ENCODE data around the gene MOGAT3. TPM values are rescaled to one million over a fixed set of nuclear protein-coding genes. Genes with fewer than 3 reads are reported as not detected.

MOGAT3 gene
- total RNA-seq, 1 experiment from 2014 or later = not detected

DNA sequence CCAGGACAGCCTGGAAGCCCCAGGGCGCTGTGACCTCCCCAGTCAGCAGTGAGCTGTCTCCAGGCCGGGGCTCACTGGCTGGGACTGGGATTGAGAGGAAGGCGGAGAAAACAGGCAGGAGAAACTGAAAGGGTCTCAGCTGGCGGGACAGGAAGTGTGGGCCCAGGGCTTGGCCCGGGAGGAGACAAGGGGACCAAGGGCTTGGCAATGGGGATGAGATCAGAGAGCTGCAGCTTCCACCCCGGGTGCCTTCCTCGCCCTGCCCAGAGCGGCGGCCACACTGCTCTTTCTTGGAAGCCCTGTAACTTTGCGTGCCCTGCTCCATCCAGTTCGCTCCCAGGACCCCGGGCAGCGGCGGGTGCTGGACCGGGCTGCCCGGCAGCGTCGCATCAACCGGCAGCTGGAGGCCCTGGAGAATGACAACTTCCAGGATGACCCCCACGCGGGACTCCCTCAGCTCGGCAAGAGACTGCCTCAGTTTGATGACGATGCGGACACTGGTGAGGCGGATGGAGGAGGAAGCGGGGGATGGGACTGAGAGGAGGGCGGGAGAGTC is 21.5 kb upstream of the MOGAT3 start:
- no peaks in the 10 kb centered on the region for H3K9me3 ChIP-seq (replicated peaks)
- no peak overlapping the region for H3K27ac ChIP-seq
- no peaks in the 10 kb centered on the region for H3K27me3 ChIP-seq (replicated peaks)
- no peaks in the 10 kb centered on the region for H3K4me1 ChIP-seq (replicated peaks)
- no peak for DNase-seq (ENCODE audit: low read depth in 1 of 2, low spot score in 2 of 2)
- H3K36me3 ChIP-seq = peaks cover 29% of the 10 kb centered on the region
- no peak overlapping the region for H3K4me3 ChIP-seq

DNA sequence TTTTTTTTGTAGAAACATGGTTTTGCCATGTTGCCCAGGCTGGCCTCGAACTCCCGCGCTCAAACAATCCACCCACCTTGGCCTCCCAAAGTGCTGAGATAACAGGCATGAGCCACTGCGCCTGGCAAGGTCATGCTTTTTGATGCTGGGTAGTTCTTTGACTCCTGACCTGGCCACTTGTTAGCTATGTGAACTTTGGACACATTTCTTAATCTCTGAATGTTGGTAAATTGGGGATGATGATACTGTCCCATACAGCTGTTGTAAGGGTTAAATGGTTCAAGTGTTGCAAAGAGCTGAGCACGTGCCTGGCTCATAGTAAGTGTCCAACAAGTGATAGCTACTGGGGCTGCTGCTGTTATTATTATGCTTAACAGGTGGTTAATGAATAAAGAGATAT is 19.5 kb upstream of the MOGAT3 start:
- H3K9me3 ChIP-seq (replicated peaks) = no peaks in the 10 kb centered on the region
- H3K36me3 ChIP-seq = peaks cover 31% of the 10 kb centered on the region
- no peaks in the 10 kb centered on the region for H3K27me3 ChIP-seq (replicated peaks)
- no peak for DNase-seq (ENCODE audit: low read depth in 1 of 2, low spot score in 2 of 2)
- H3K4me3 ChIP-seq = no peak overlapping the region
- peaks cover 11% of the 10 kb centered on the region for H3K4me1 ChIP-seq (replicated peaks)
- H3K27ac ChIP-seq = no peak overlapping the region

DNA sequence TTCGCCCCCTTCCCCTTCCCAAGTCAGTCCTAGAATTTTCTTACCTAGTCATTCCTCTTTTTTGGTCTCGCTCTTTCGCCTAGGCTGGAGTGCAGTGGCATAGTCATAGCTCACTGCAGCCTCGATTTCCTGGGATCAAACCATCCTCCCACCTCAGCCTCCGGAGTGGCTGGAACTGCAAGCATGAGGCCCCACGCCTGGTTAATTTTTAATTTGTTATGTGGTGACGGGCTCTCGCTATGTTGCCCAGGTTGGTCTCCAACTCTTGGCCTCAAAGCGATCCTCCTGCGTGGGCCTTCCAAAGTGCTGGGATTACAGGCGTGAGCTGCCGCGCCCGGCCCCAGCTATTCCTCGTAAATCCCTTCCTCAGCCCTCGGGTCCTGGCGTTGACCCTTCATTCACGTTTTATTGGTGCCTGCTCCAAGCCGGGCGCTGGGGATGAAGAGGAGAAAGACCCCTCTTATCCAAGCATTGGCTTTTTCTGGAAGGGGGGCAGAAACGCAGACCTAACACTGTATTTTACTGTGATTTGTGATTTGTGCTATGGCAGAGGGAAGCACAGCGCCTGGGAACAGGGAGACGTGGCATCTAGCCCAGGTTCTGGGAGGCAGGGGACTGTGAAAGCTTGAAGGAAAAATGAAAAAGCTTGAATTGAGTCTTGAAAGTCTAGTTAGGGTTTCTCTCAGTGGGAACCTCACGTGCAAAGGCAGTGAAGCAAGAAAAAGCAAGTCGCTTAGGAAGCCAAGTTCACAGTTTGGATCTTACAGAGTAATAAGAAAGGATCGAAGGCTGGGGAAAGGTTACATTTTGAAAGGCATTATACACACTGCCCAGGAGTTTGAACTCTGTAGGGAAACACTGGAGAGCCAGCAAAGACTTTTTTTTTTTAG is 17.6 kb upstream of the MOGAT3 start:
- Histone ChIP-seq H3K27me3 (replicated peaks) (no peaks in the 10 kb centered on the region), H3K9me3 (replicated peaks) (no peaks in the 10 kb centered on the region), H3K4me3 (peak overlapping the region; percentile 65), H3K36me3 (peaks cover 36% of the 10 kb centered on the region), H3K27ac (peak overlapping the region; percentile 81), H3K4me1 (replicated peaks) (peaks cover 11% of the 10 kb centered on the region)
- peak in 1 of 2 experiments; percentile 6 for DNase-seq (ENCODE audit: low read depth in 1 of 2, low spot score in 2 of 2)

DNA sequence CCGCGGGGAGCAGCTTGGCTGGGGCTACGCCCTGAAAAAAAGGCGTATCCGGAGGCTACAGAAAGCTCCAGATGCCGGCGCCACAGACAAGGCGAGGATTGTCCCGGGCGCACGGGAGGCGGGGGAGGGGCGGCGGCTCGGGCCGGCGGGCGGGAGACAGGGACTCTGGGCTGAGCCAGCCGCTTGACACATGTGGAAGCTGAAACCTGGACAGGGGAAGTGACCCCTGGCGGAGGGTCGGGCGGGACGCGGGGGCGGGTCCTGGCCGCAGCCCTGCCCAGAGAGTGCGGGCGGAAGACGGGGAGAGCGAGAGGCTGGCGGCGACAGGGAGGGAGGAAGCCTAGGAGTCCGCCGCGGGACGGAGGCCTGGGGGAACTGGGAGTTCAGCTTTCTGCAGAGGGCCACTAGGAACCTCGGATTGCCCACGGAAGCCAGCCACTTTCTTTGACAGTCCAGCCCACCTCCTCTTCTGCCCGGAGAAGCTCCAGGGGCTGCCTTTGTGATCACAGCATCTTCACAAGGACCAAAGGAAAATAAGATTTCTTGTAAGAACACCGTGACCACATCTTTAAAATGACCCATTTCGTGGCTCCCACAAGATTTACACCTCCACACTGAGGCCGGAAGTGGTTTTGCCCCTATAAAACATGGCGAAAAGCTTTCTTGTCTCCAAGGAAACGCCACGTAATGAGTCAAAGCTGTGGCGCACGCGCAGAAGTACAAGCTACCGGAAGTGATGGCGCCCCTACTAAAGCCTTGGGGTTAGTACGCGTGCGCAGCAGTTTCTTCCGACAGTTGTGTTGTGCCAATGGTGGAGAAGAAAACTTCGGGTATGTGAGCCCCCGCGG is 16.8 kb upstream of the MOGAT3 start, which contains the start of the genes PLOD3 and ZNHIT1:
TSS of gene PLOD3 (minus strand) at position 194 of the 848 bp plus-strand sequence. CDS start 307 bp downstream, outside the sequence.
TSS of gene ZNHIT1 (plus strand) at position 778 of the 848 bp plus-strand sequence. CDS start at position 809, 31 bp downstream.
- peak within 1 kb of the TSS; percentile 65 for H3K4me3 ChIP-seq
- H3K9me3 ChIP-seq (replicated peaks) = no peaks in the 10 kb centered on the region
- peaks cover 30% of the 10 kb centered on the region for H3K36me3 ChIP-seq
- no peaks in the 10 kb centered on the region for H3K27me3 ChIP-seq (replicated peaks)
- H3K27ac ChIP-seq = peak within 1 kb of the TSS; percentile 81
- peak; percentile 93 to 97 for DNase-seq (ENCODE audit: low read depth in 1 of 2, low spot score in 2 of 2)
- peaks cover 11% of the 10 kb centered on the region for H3K4me1 ChIP-seq (replicated peaks)

DNA sequence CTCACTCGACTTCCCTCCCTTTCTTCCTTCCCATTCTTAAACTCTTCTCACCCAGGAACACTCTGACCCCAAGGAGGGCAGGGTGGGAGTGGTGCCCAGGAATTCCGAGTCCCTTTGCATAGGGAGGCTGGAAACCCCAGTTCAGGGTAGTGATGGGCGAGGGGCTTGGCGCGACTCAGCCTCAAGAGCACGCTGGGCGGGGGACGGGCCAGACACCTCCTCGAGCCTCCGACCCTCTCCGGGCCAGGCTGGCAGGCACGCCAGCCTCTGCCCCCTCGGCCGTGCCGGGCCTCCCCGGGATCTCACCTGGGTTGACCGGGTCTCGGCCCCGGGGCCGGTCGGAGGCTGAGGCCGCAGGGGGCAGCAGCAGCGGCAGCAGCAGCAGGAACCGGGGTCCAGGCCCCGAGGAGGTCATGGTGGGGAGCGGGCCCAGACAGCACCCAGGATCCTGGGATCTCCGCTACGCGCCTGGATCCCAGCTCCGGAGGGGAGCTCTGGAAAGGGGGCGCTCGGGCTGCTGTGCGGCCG is 16.1 kb upstream of the MOGAT3 start:
- peaks cover 11% of the 10 kb centered on the region for H3K4me1 ChIP-seq (replicated peaks)
- H3K36me3 ChIP-seq = peaks cover 33% of the 10 kb centered on the region
- H3K27me3 ChIP-seq (replicated peaks) = no peaks in the 10 kb centered on the region
- H3K27ac ChIP-seq = peak overlapping the region; percentile 81
- peak in 1 of 2 experiments; percentile 58 for DNase-seq (ENCODE audit: low read depth in 1 of 2, low spot score in 2 of 2)
- H3K4me3 ChIP-seq = peak overlapping the region; percentile 65
- no peaks in the 10 kb centered on the region for H3K9me3 ChIP-seq (replicated peaks)

DNA sequence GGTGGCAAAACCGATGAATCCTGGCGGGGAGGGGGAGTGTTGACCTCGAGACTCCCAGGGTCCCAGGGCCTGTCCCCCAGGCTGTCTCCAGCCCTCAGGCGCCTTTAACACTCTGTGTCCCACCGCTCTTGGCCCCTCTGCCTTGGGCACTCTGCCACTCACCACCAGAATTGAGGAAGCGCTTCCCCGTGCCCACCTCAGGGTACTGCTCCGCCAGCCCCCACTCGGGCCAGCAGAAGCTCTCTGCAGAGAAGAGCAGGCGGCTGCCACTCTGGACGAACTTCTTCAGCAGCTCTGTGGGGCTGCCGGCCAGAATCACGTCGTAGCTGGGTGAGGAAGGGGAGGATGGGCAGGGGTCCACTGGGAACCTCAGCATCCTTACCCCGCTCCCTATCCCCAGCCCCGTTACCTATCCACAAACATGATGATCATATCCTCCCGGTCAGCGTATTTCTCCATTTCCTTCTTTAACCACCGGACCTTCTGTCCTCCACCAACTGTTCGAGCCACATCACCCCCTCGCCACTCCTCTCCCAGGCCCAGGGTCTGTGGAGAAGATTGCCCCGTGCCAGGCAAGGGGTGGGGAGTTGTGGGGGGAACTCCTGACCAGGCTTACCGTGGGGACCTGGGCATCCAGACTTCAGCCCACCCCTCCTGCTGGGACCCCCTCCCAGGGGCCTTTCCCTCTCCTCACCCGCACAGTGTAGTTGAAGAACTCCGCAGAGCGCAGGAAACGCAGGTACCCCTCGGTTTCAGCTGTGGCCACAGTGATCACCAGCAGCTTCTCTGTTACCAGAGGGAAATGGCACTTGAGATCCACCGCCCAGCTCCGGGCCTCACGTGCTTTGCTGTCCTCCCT is 15.4 kb upstream of the MOGAT3 start:
- H3K4me1 ChIP-seq (replicated peaks) = peaks cover 11% of the 10 kb centered on the region
- DNase-seq (ENCODE audit: low read depth in 1 of 2, low spot score in 2 of 2) = no peak
- peak overlapping the region; percentile 65 for H3K4me3 ChIP-seq
- H3K9me3 ChIP-seq (replicated peaks) = no peaks in the 10 kb centered on the region
- H3K36me3 ChIP-seq = peaks cover 40% of the 10 kb centered on the region
- H3K27ac ChIP-seq = peak overlapping the region; percentile 81; the same call in 1 of the 2 replicates
- H3K27me3 ChIP-seq (replicated peaks) = no peaks in the 10 kb centered on the region

DNA sequence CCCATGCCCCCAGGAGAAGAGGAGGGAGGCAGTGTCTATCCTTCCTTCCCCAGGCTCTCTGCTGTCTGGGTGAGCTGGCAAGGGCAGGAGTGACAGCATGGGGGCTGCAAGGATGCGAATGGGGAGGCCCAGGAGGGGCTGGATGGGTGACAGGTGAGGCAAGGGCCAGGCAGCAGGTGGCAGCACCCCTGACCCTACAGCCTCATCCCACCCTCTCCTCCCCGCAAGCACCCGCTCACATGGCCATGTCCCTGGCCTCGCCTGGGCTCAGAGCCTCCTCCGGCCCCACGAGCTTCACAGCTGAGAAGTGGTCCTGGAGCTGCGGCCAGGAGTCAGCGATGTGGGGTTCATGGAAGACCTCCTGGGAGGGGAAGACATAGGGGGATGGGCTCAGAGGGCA is 11.2 kb upstream of the MOGAT3 start:
- no peaks in the 10 kb centered on the region for H3K27me3 ChIP-seq (replicated peaks)
- no peak for DNase-seq (ENCODE audit: low read depth in 1 of 2, low spot score in 2 of 2)
- H3K27ac ChIP-seq = no peak overlapping the region
- H3K4me3 ChIP-seq = no peak overlapping the region
- peaks cover 11% of the 10 kb centered on the region for H3K4me1 ChIP-seq (replicated peaks)
- peaks cover 62% of the 10 kb centered on the region for H3K36me3 ChIP-seq
- no peaks in the 10 kb centered on the region for H3K9me3 ChIP-seq (replicated peaks)

DNA sequence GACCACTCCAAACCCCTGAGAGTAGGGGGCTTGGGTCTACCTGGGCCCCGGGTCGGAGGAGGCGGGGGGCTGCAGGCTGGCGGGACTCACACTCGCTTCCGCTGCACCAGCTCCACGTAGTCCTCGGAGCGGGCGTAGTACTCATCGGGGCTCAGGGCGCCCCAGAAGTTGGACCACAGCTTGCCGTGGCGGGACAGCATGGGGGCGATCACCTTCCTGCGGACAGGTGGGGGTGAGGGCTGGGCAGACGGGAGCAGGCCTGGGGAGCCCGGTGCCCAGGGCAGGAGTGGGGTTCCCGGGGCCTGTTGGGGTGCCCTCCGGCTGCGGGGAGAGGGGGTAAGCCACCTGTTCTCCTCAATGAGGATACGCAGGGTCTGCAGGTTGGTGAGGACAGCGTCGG is 10.7 kb upstream of the MOGAT3 start:
- DNase-seq (ENCODE audit: low read depth in 1 of 2, low spot score in 2 of 2) = no peak
- peaks cover 64% of the 10 kb centered on the region for H3K36me3 ChIP-seq
- H3K27ac ChIP-seq = no peak overlapping the region
- no peaks in the 10 kb centered on the region for H3K9me3 ChIP-seq (replicated peaks)
- H3K4me3 ChIP-seq = no peak overlapping the region
- peaks cover 6% of the 10 kb centered on the region for H3K4me1 ChIP-seq (replicated peaks)
- H3K27me3 ChIP-seq (replicated peaks) = no peaks in the 10 kb centered on the region

DNA sequence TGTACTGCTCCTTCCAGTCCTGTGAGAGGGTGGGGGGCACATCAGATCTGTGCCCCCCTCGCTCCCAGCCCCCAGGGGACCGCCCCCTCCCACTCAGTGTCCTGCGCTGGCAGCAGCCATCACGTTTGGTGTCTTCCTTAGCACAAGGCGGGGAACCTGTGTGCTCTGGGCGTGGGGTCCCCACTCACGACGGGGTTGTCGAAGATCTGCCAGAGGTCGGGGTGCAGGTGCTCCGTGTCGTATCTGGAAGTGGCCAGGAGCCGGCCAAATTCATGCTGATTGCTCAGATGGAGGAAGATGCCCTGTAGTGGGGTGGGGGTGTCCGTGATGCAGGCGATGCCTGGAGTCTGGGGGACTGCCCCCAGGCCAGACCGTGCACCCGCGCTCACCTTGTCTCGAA is 9.3 kb upstream of the MOGAT3 start:
- Histone ChIP-seq H3K4me1 (replicated peaks) (no peaks in the 10 kb centered on the region), H3K27me3 (replicated peaks) (no peaks in the 10 kb centered on the region), H3K4me3 (no peak overlapping the region), H3K9me3 (replicated peaks) (no peaks in the 10 kb centered on the region), H3K36me3 (peaks cover 62% of the 10 kb centered on the region), H3K27ac (no peak overlapping the region)
- no peak for DNase-seq (ENCODE audit: low read depth in 1 of 2, low spot score in 2 of 2)

DNA sequence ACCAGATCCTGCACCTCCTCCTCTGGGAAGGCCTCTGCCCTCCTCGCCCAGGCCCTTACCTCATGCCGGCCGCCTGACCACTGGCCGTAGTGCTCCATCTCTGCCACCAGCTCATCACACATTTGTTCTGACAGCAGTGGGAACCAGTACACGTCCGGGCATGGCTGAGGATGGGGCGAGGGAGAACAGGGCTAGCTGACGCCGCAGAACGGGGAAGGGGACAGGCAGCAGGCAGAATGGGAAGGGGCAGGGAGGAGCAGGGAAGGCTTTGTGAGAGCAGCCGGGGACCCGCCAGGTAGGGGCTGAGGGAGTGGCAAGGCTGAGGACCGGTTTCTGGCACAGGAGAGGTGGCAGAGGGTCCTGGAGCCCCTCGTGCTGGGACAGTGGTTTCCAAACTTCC is 8.0 kb upstream of the MOGAT3 start:
- no peak for DNase-seq (ENCODE audit: low read depth in 1 of 2, low spot score in 2 of 2)
- Histone ChIP-seq H3K27ac (no peak overlapping the region), H3K9me3 (replicated peaks) (no peaks in the 10 kb centered on the region), H3K36me3 (peaks cover 48% of the 10 kb centered on the region), H3K27me3 (replicated peaks) (no peaks in the 10 kb centered on the region), H3K4me3 (no peak overlapping the region), H3K4me1 (replicated peaks) (no peaks in the 10 kb centered on the region)

DNA sequence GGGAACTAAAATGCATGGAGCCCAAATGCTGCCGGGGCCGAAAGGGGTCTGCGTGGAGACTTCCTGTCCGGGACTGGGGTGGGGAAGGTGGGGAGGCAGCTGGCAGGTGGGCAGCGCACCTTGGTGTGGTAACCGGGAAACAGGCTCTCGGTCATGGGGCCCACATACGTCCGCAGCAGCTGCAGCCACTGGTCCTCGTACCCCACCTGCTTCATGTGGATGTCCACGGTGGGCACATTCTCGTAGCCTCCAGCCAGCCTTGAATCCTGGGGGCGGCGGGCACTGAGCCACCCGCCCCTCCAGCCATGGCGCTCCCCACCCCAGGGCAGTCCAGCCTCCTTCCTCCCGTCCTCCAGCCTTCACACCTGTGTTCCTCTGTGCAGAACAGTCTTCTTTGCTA is 6.6 kb upstream of the MOGAT3 start:
- no peak overlapping the region for H3K27ac ChIP-seq
- no peaks in the 10 kb centered on the region for H3K9me3 ChIP-seq (replicated peaks)
- H3K27me3 ChIP-seq (replicated peaks) = peaks cover 9% of the 10 kb centered on the region
- no peak for DNase-seq (ENCODE audit: low read depth in 1 of 2, low spot score in 2 of 2)
- H3K36me3 ChIP-seq = peaks cover 42% of the 10 kb centered on the region
- H3K4me1 ChIP-seq (replicated peaks) = no peaks in the 10 kb centered on the region
- no peak overlapping the region for H3K4me3 ChIP-seq

DNA sequence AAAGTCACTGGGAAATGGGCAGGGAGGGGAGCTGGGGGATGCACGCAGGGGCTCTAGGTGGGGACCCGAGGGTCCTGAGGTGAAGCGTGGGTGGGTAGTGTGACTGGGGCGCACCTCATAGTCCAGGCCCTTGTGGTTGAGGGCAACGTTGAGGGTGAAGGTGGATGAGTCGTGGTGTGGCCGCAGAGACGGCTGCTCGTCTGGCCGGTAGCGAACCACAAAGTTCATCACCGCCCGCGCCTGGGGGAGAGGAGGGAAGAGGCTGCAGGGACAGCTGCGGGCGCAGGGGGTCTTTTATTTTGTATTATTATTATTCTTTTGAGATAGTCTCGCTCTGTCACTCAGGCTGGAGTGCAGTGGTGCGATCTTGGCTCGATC is 5.8 kb upstream of the MOGAT3 start:
- H3K36me3 ChIP-seq = peaks cover 35% of the 10 kb centered on the region

More for the DNA sequence above, 5.8 kb upstream of the MOGAT3 start:
- DNase-seq (ENCODE audit: low read depth in 1 of 2, low spot score in 2 of 2) = no peak
- H3K27me3 ChIP-seq (replicated peaks) = peaks cover 17% of the 10 kb centered on the region
- H3K9me3 ChIP-seq (replicated peaks) = 0 out of 2 replicates have a peak, but pooled peaks cover 1% of the 10 kb centered on the region
- H3K4me3 ChIP-seq = no peak overlapping the region
- 0 out of 2 replicates have a peak, but pooled peaks cover 3% of the 10 kb centered on the region for H3K4me1 ChIP-seq (replicated peaks)
- H3K27ac ChIP-seq = no peak overlapping the region

Data from SJSA1 (cell line).